Measurements from ENCODE around the gene TIGD1.
"Not testable (repeated sequence)": the region's sequence is repeated elsewhere in the genome, so short reads cannot be mapped to it uniquely, and the experiment has no call there.

TIGD1 gene

DNA sequence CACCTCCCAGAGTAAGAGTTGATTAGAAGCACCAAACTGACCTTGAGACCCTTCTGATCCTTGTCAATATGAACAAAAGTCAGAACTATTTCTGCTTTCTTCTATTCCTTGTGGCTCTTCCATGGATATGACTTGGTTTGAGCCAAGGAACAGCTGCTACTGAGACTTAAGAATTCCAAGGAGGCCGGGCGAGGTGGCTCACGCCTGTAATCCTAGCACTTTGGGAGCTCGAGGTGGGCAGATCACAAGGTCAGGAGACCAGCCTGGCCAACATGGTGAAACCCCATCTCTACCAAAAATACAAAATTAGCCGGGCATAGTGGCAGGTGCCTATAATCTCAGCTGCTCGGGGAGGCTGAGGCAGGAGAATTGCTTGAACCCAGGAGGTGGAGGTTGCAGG is 20.1 kb upstream of the TIGD1 start:
- H3K27ac ChIP-seq (ENCODE audit: low read length, poor library complexity, severe bottlenecking); H3K18ac ChIP-seq (ENCODE audit: low read depth in 1 of 2, low read length in 2 of 2); H3K9ac ChIP-seq (ENCODE audit: low read length); DNase-seq; H2BK12ac ChIP-seq (ENCODE audit: low read length in 2 of 2); H2AK5ac ChIP-seq (ENCODE audit: low read length, severe bottlenecking); H2BK5ac ChIP-seq (ENCODE audit: low read depth, low read length, poor library complexity, severe bottlenecking); H4K91ac ChIP-seq (ENCODE audit: low read length); H3K4me2 ChIP-seq (ENCODE audit: low read length, poor library complexity, severe bottlenecking); H3K27me3 ChIP-seq (ENCODE audit: control insufficient read depth in 1 of 2, insufficient read depth in 1 of 2, low read length in 2 of 2); H3K4ac ChIP-seq (ENCODE audit: low read depth in 1 of 2, low read length in 2 of 2); H3K23ac ChIP-seq (ENCODE audit: low read length in 2 of 2); H3K4me3 ChIP-seq (ENCODE audit: insufficient read depth in 1 of 2, low read depth in 1 of 2, low read length in 2 of 2); H2BK120ac ChIP-seq (ENCODE audit: low read depth, low read length); H2AFZ ChIP-seq (ENCODE audit: low read depth, low read length); H3K9me3 ChIP-seq (ENCODE audit: control insufficient read depth, low read length); H2BK15ac ChIP-seq (ENCODE audit: low read depth, poor library complexity, severe bottlenecking); H3K4me1 ChIP-seq (ENCODE audit: control insufficient read depth, insufficient read depth, low read depth, low read length); H4K8ac ChIP-seq (ENCODE audit: low read length); H3K14ac ChIP-seq (ENCODE audit: low read length in 2 of 2): not testable (repeated sequence)
- Histone ChIP-seq H3K79me1 (replicated peaks; ENCODE audit: low read length, poor library complexity, severe bottlenecking) (peaks cover 32% of the 10 kb centered on the region), H3K36me3 (ENCODE audit: control insufficient read depth in 1 of 2, insufficient read depth in 2 of 2, low read depth in 1 of 2, low read length in 2 of 2) (peaks cover 41 to 86% of the 10 kb centered on the region in 2 experiments)
- 100% methylated on average over 4 of the region's 6 CpGs for WGBS

GRCh38 chr2:232569541-232569940 is 19.2 kb upstream of the TIGD1 start:
- H3K9me3 ChIP-seq (ENCODE audit: control insufficient read depth, low read length) = no peaks in the 10 kb centered on the region
- H2BK15ac ChIP-seq (ENCODE audit: low read depth, poor library complexity, severe bottlenecking) = no peak overlapping the region
- no peak overlapping the region for H4K8ac ChIP-seq (ENCODE audit: low read length)
- H2BK12ac ChIP-seq (ENCODE audit: low read length in 2 of 2) = no peak overlapping the region
- H3K27me3 ChIP-seq (ENCODE audit: control insufficient read depth in 1 of 2, insufficient read depth in 1 of 2, low read length in 2 of 2) = no peaks in the 10 kb centered on the region
- no peak overlapping the region for H2BK120ac ChIP-seq (ENCODE audit: low read depth, low read length)
- no peak overlapping the region for H3K4ac ChIP-seq (ENCODE audit: low read depth in 1 of 2, low read length in 2 of 2)
- H4K91ac ChIP-seq (ENCODE audit: low read length) = no peak overlapping the region
- H3K23ac ChIP-seq (ENCODE audit: low read length in 2 of 2) = no peak overlapping the region
- no peak for DNase-seq
- no peak overlapping the region for H3K18ac ChIP-seq (ENCODE audit: low read depth in 1 of 2, low read length in 2 of 2)
- H3K36me3 ChIP-seq (ENCODE audit: control insufficient read depth in 1 of 2, insufficient read depth in 2 of 2, low read depth in 1 of 2, low read length in 2 of 2) = peaks cover 44 to 85% of the 10 kb centered on the region in 2 experiments
- no peak overlapping the region for H2AFZ ChIP-seq (ENCODE audit: low read depth, low read length)
- WGBS = 98% methylated on average over 9 of the region's 9 CpGs
- no peak overlapping the region for H3K4me3 ChIP-seq (ENCODE audit: insufficient read depth in 1 of 2, low read depth in 1 of 2, low read length in 2 of 2)
- H3K79me1 ChIP-seq (replicated peaks; ENCODE audit: low read length, poor library complexity, severe bottlenecking) = peaks cover 31% of the 10 kb centered on the region
- H3K14ac ChIP-seq (ENCODE audit: low read length in 2 of 2) = no peak overlapping the region
- H3K4me1 ChIP-seq (ENCODE audit: control insufficient read depth, insufficient read depth, low read depth, low read length) = peaks cover 9% of the 10 kb centered on the region
- H2AK5ac ChIP-seq (ENCODE audit: low read length, severe bottlenecking) = no peak overlapping the region
- H3K4me2 ChIP-seq (ENCODE audit: low read length, poor library complexity, severe bottlenecking) = no peak overlapping the region
- H2BK5ac ChIP-seq (ENCODE audit: low read depth, low read length, poor library complexity, severe bottlenecking) = no peak overlapping the region
- H3K27ac ChIP-seq (ENCODE audit: low read length, poor library complexity, severe bottlenecking) = no peak overlapping the region
- H3K9ac ChIP-seq (ENCODE audit: low read length) = no peak overlapping the region

- Histone ChIP-seq H3K18ac (ENCODE audit: low read depth in 1 of 2, low read length in 2 of 2) (no peak overlapping the region), H3K4me1 (ENCODE audit: control insufficient read depth, insufficient read depth, low read depth, low read length) (peaks cover 6% of the 10 kb centered on the region), H2AK5ac (ENCODE audit: low read length, severe bottlenecking) (no peak overlapping the region), H2BK15ac (ENCODE audit: low read depth, poor library complexity, severe bottlenecking) (no peak overlapping the region), H2AFZ (ENCODE audit: low read depth, low read length) (no peak overlapping the region), H3K27me3 (ENCODE audit: control insufficient read depth in 1 of 2, insufficient read depth in 1 of 2, low read length in 2 of 2) (no peaks in the 10 kb centered on the region), H3K4me2 (ENCODE audit: low read length, poor library complexity, severe bottlenecking) (no peak overlapping the region), H3K23ac (ENCODE audit: low read length in 2 of 2) (no peak overlapping the region), H2BK5ac (ENCODE audit: low read depth, low read length, poor library complexity, severe bottlenecking) (no peak overlapping the region), H4K8ac (ENCODE audit: low read length) (no peak overlapping the region), H4K91ac (ENCODE audit: low read length) (no peak overlapping the region), H2BK12ac (ENCODE audit: low read length in 2 of 2) (no peak overlapping the region), H3K9ac (ENCODE audit: low read length) (peak overlapping the region; percentile 70), H3K4ac (ENCODE audit: low read depth in 1 of 2, low read length in 2 of 2) (no peak overlapping the region), H3K79me1 (replicated peaks; ENCODE audit: low read length, poor library complexity, severe bottlenecking) (peaks cover 31% of the 10 kb centered on the region), H3K4me3 (ENCODE audit: insufficient read depth in 1 of 2, low read depth in 1 of 2, low read length in 2 of 2) (no peak overlapping the region), H2BK120ac (ENCODE audit: low read depth, low read length) (no peak overlapping the region), H3K27ac (ENCODE audit: low read length, poor library complexity, severe bottlenecking) (no peak overlapping the region), H3K36me3 (ENCODE audit: control insufficient read depth in 1 of 2, insufficient read depth in 2 of 2, low read depth in 1 of 2, low read length in 2 of 2) (peaks cover 41 to 85% of the 10 kb centered on the region in 2 experiments), H3K9me3 (ENCODE audit: control insufficient read depth, low read length) (no peaks in the 10 kb centered on the region), H3K14ac (ENCODE audit: low read length in 2 of 2) (no peak overlapping the region)
- DNase-seq = peak; percentile 84
- WGBS = 43% methylated on average over 3 of the region's 5 CpGs
Observed at GRCh38 chr2:232568161-232568560, 17.8 kb upstream of the TIGD1 start.

GRCh38 chr2:232567721-232568120 is 17.4 kb upstream of the TIGD1 start:
- H3K9ac ChIP-seq (ENCODE audit: low read length) = peak overlapping the region; percentile 67
- H2BK5ac ChIP-seq (ENCODE audit: low read depth, low read length, poor library complexity, severe bottlenecking) = no peak overlapping the region
- H4K91ac ChIP-seq (ENCODE audit: low read length) = no peak overlapping the region
- peaks cover 41 to 85% of the 10 kb centered on the region in 2 experiments for H3K36me3 ChIP-seq (ENCODE audit: control insufficient read depth in 1 of 2, insufficient read depth in 2 of 2, low read depth in 1 of 2, low read length in 2 of 2)
- H2BK120ac ChIP-seq (ENCODE audit: low read depth, low read length) = no peak overlapping the region
- no peak overlapping the region for H3K4me3 ChIP-seq (ENCODE audit: insufficient read depth in 1 of 2, low read depth in 1 of 2, low read length in 2 of 2)
- no peak overlapping the region for H4K8ac ChIP-seq (ENCODE audit: low read length)
- H3K27ac ChIP-seq (ENCODE audit: low read length, poor library complexity, severe bottlenecking) = no peak overlapping the region
- H3K9me3 ChIP-seq (ENCODE audit: control insufficient read depth, low read length) = no peaks in the 10 kb centered on the region
- no peak overlapping the region for H2AFZ ChIP-seq (ENCODE audit: low read depth, low read length)
- H3K14ac ChIP-seq (ENCODE audit: low read length in 2 of 2) = no peak overlapping the region
- no peak overlapping the region for H2AK5ac ChIP-seq (ENCODE audit: low read length, severe bottlenecking)
- no peak for DNase-seq
- H3K4me2 ChIP-seq (ENCODE audit: low read length, poor library complexity, severe bottlenecking) = no peak overlapping the region
- H2BK12ac ChIP-seq (ENCODE audit: low read length in 2 of 2) = no peak overlapping the region
- no peak overlapping the region for H3K4ac ChIP-seq (ENCODE audit: low read depth in 1 of 2, low read length in 2 of 2)
- H3K27me3 ChIP-seq (ENCODE audit: control insufficient read depth in 1 of 2, insufficient read depth in 1 of 2, low read length in 2 of 2) = no peaks in the 10 kb centered on the region
- H3K23ac ChIP-seq (ENCODE audit: low read length in 2 of 2) = no peak overlapping the region
- H3K18ac ChIP-seq (ENCODE audit: low read depth in 1 of 2, low read length in 2 of 2) = no peak overlapping the region
- H3K79me1 ChIP-seq (replicated peaks; ENCODE audit: low read length, poor library complexity, severe bottlenecking) = peaks cover 34% of the 10 kb centered on the region
- no peak overlapping the region for H2BK15ac ChIP-seq (ENCODE audit: low read depth, poor library complexity, severe bottlenecking)
- peaks cover 6% of the 10 kb centered on the region for H3K4me1 ChIP-seq (ENCODE audit: control insufficient read depth, insufficient read depth, low read depth, low read length)

Measured in mesenchymal stem cell (in vitro differentiated cells and primary cell).